ENCODE results near the gene SHQ1.

SHQ1 gene

GRCh38 chr3:72702997-72703396, 145.2 kb downstream of the SHQ1 start:
- DNase-seq = no peak

DNA sequence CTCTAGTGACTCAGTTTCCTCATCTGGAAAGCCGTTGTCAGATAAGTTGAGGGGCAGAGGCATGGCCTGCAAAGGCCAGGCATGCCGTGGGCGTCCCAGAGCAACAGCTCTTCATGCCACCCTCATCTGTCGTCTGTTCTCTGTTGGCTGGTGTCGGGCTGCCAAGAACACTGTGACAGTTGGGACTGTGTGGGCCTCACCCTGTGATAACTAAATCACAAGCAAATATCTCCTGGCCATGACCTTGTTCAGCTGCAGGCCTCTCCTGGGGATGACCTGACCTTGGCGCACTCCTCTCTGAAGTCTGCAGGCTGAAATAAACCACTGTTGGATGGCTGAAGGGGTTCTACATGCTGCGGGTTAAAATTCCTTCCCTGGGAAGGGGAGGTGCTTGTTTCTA, 145.9 kb downstream of the SHQ1 start:
- DNase-seq = no peak

DNA sequence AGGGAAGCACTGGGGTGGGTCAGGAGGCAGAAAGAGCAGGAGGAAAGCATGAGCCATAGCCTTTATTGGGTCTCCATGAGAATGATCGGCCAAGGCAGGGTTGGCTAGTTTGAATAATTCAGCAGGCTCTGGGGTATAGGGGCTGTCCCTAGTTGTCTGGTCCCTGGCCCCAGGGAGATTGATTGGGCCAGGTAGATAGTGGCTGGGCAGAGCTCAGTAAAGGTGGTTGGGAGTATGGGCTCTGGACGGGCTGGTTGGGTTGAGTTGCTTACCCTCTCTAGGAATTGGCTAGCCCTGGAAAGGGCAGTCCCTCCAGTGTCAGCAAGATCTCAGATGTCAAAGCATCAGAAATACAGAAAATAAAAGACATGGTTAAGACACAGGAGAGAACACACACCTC, 148.1 kb downstream of the SHQ1 start:
- DNase-seq = no peak

DNA sequence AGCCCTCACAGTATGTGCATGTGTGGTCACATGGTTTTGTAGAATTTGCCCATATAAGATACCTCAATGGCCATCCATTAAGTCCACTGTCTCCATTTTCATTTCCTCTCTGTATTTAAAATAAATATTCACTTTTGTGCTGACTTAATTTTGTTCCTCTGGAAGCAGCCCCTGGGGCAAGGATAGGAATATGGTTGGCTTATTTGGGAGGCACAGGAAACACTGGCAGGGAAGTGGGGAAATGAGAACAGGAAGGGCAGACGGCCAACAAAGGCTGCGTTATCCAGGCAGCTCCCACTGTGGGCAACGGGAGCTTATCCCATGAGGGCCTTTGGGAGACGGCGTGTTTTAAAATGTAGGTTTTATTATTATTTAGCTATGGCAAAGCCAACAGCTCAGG, 148.6 kb downstream of the SHQ1 start:
- no peak for DNase-seq
